Non-pigmented ciliary epithelial cell (primary cell): ENCODE results near the gene ALOX12B.
A peak's percentile ranks its signal among the peaks of the same experiment; 100 is the strongest.

Experiments used
- DNase-seq: peaks from one replicate; pipeline ENCODE4 v3.0.0-alpha.2; 2010; ENCODE audit warnings: low read depth

The ALOX12B gene

DNA sequence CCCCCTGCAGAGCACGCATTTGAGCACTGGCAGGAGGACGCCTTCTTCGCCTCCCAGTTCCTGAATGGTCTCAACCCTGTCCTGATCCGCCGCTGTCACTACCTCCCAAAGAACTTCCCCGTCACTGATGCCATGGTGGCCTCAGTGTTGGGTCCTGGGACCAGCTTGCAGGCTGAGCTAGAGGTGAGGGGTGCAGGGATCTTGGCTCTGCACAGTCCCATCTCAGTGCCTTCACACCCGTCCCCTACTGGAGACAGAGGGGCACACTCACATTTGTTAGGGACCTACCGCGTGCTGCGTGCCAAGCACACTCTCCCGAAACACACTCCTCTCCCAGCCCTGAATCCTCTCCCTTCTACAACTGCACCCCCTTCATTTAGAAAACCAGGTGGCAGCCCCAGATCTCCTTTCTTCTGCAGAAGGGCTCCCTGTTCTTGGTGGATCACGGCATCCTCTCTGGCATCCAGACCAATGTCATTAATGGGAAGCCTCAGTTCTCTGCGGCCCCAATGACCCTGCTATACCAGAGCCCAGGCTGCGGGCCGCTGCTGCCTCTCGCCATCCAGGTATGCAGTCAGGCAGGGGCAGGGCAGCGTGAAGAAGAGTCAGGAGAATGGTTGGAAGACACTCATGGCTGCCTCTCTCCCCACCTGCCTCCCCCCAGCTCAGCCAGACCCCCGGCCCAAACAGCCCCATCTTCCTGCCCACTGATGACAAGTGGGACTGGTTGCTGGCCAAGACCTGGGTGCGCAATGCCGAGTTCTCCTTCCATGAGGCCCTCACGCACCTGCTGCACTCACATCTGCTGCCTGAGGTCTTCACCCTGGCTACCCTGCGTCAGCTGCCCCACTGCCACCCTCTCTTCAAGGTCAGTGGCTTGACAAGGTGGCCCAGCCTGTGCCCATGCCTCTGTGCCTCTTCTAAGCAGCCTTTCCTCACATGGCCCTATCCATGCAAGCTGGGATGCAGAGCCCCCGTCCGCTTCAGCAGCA lies 42.4 kb downstream of the ALOX12B start:
- DNase-seq, result no peak

- no peak for DNase-seq
Measured at GRCh38 chr17:8041979-8042378, 45.5 kb downstream of the ALOX12B start.

DNA sequence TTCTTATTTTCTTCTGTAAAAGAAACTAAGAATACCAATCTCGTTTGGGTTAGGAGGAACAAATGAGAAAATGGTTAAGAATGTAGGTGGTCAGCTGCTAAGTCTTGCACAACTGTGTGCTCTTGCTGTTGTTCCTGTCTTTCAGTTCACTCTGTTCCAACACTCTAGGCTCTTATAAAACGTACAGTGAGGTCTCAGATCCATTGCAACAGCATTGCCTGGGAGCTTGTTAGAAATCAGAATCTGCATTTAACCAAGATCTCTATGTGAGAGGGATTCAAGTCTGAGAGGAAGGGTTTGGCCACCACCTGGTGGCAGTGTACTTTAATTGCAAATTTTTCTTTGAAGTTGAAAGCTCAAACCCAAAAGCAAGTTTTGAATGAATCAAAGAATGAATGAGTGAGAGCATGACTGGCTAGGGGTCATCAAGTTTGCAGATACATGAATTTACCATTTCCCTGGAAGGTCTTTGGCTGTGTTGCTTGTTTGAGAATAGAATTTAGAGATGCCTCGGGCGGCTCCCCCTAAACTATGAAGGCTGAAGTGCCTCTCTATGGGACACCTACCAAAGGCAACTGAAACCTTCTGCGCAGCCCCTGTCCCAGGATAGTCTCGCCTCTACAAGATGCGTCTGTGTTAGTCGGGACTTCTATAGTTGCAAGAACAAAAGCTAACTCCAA lies 46.1 kb downstream of the ALOX12B start:
- peak; percentile 47 for DNase-seq

DNA sequence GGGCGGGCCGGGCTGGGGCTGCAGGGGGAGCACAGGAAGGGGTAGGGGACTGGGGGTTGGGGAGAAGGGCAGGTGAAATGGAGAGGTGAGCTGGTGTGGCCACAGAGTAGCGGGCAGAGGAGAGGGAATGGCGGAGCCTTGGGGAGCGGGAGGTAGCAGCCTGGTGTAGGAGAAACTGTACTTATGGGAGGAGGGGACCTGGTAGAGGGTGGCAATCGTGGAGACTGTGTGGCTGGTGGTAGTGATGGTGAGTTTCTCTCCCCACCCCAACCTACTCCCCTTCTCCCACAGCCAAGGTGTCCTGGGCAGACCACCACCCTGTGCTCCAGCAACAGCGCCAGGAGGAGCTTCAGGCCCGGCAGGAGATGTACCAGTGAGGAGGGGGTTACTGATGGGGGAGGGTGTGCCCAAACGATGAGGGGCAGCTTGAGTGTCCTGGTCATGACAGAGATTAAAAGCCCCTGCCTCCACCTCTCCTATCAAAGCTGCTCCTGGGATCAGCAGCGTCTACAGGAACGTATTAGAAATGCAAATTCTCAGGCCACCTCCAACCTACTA lies 47.8 kb downstream of the ALOX12B start:
- DNase-seq, result no peak

DNA sequence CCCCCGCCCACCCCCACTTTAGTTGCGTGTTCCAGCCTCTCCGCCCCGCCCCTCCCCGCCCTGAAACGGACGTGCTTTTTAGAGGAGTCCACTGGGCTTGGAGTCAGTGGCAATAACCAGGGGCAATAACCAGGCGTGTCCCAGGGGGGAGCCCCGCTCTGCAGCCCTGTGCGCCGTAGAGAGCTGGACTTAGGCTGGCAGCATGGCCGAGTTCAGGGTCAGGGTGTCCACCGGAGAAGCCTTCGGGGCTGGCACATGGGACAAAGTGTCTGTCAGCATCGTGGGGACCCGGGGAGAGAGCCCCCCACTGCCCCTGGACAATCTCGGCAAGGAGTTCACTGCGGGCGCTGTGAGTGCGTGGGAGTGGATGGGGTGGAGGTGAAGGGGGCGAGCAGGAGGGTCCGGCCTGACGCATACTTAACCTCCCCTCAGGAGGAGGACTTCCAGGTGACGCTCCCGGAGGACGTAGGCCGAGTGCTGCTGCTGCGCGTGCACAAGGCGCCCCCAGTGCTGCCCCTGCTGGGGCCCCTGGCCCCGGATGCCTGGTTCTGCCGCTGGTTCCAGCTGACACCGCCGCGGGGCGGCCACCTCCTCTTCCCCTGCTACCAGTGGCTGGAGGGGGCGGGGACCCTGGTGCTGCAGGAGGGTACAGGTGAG lies 48.4 kb downstream of the ALOX12B start, which contains the start of gene ALOX15B:
ALOX15B (plus strand) TSS at position 106 of the 657 bp plus-strand sequence; CDS start at position 203, 97 bp downstream.
- DNase-seq, result no peak

- no peak for DNase-seq
Measured at GRCh38 chr17:8032442-8032841, 55.1 kb downstream of the ALOX12B start.

GRCh38 chr17:8031950-8032349 lies 55.6 kb downstream of the ALOX12B start:
- DNase-seq, result no peak

DNA sequence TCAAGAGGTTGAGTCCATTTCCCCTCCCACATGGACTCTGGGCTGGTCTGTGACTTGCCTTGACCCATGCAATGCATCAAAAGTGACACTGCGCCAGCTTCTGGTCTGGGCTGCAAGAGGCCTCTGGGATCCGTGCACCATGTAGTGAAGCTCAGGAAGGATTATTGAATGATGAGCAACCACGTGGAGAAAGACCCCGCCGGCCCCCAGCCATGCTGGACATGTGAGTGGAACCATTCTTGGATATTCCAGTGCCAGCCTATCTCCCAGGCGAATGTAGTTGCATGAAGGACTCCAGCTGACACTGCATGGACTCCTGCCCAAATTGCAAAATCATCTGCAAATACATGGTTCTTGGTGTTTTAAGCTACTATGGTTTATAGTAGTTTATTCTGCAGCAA lies 56.3 kb downstream of the ALOX12B start:
- DNase-seq, result no peak

DNA sequence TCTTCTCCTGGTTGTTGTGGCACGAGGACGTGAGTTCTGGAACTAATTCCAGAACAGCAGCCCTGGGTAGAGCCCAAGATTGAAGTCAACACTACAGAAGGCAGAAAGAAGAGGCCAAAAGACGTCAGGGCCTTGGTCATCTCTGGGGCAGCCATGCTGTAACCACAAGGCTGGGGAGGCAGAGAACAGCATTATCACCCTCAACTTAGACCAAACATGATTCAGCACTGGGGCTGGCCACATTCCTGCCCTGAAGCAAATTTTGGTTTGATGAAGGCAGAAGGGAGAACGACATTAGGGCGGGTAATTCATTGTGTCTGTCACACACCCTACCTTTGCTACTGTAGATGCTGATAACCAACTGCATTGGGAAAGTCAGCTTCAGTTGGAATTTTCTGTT lies 58.4 kb downstream of the ALOX12B start:
- peak; percentile 6 for DNase-seq

- no peak for DNase-seq
Measured at GRCh38 chr17:8025176-8025911, 62.2 kb downstream of the ALOX12B start.

GRCh38 chr17:8024161-8024560 lies 63.4 kb downstream of the ALOX12B start:
- peak; percentile 9 for DNase-seq
